Esophagus muscularis mucosa (tissue), 4 donors: ENCODE measurements around the gene CATSPERD. TPM values are rescaled to one million over a fixed set of nuclear protein-coding genes. Genes with fewer than 3 reads are reported as not detected.

Experiments
- DNase-seq: peaks from one replicate; pipeline ENCODE4 v3.0.0-alpha.2; 2017; ENCODE audit errors: extremely low spot score
- H3K27ac ChIP-seq, 4 donors: fragments of 200-600 bp; sonication (generic); replicated peaks in 1 of 4; 1 replicate in 3 of 4; 2 replicates in 1 of 4; pipeline ENCODE4 v1.5.1; 2016 to 2019; ENCODE audit warnings: mild to moderate bottlenecking in 1 of 4
- H3K27me3 ChIP-seq, 4 donors: fragments of 200-600 bp; sonication (generic); one replicate each; pipeline versions ENCODE4 v1.5.1 to v1.6.0; 2016 to 2019
- H3K36me3 ChIP-seq, 4 donors: fragments of 200-600 bp; sonication (generic); one replicate each; pipeline ENCODE4 v1.5.1; 2016 to 2019
- H3K4me1 ChIP-seq, 4 donors: fragments of 200-600 bp; sonication (generic); one replicate each; pipeline ENCODE4 v1.5.1; 2016 to 2019
- H3K4me3 ChIP-seq, 4 donors: fragments of 200-600 bp; sonication (generic); 1 replicate in 2 of 4; 2 replicates in 2 of 4; pipeline ENCODE4 v1.5.1; 2016 to 2019; ENCODE audit warnings: mild to moderate bottlenecking in 4 of 4, moderate library complexity in 1 of 4
- H3K9me3 ChIP-seq, 4 donors: fragments of 200-600 bp; sonication (generic); 1 replicate in 3 of 4; 2 replicates in 1 of 4; pipeline ENCODE4 v1.5.1; 2016 to 2019
- CTCF ChIP-seq, 3 experiments: fragments of 200-600 bp in 2 of 3; fragments of 450-650 bp in 1 of 3; sonication (generic) in 2 of 3; IDR thresholded peaks; one replicate each; pipeline ENCODE4 v1.5.1; 2017 to 2019; ENCODE audit warnings: antibody characterized with exemption in 3 of 3, mild to moderate bottlenecking in 2 of 3, moderate library complexity in 1 of 3
- EP300 ChIP-seq: sonication (generic); formaldehyde crosslinking; IDR thresholded peaks from one replicate; pipeline ENCODE4 v1.6.1; 2017; ENCODE audit warnings: antibody characterized with exemption
- POLR2A ChIP-seq: fragments of 450-650 bp; IDR thresholded peaks from one replicate; pipeline ENCODE4 v1.6.1; 2017; ENCODE audit warnings: antibody characterized with exemption, moderate library complexity, mild to moderate bottlenecking, low read depth
- POLR2AphosphoS5 ChIP-seq, 2 donors: sonication (generic); formaldehyde crosslinking; IDR thresholded peaks; one replicate each; pipeline ENCODE4 v1.6.1; 2017; ENCODE audit warnings: antibody characterized with exemption in 2 of 2
- WGBS: methylation state at CpG from one replicate; pipeline ENCODE4 v1.1.5; 2018; 5-methylcytosine and 5-hydroxymethylcytosine counted together
- intact Hi-C: fragments of 100-400 bp; cut with DNase I; formaldehyde crosslinking; loops from one replicate; pipeline ENCODE4 v1.15.1; 2023
- total RNA-seq, 4 donors: library from RNA; depleted of rRNA; stranded (reverse); fragments of >200 nt; gene quantifications; one replicate each; pipeline versions ENCODE4 v1.1.0 to v1.2.1, GENCODE V29; 2016

CATSPERD gene
- total RNA-seq, 4 donors from 2014 or later = 0.19 TPM; not detected in 3

- Histone ChIP-seq H3K4me3 (no peak overlapping the region), H3K27me3 (no peaks in the 10 kb centered on the region), H3K27ac (no peak overlapping the region), H3K36me3 (peaks cover 39 to 55% (median 48%) of the 10 kb centered on the region in 4 donors), H3K4me1 (peaks cover 22 to 34% (median 24%) of the 10 kb centered on the region in 4 donors), H3K9me3 (no peaks in the 10 kb centered on the region)
- DNase-seq = no peak
- no peak for TF ChIP-seq POLR2AphosphoS5 (IDR thresholded peaks at IDR 0.05)
- no peak for TF ChIP-seq EP300
- no peak for TF ChIP-seq CTCF (IDR thresholded peaks at IDR 0.05)
- no peak for TF ChIP-seq POLR2A
- intact Hi-C loops = no loop called here
- 84% methylated on average over 10 of the region's 10 CpGs for WGBS
Observed at GRCh38 chr19:5714816-5715215, 5.6 kb upstream of the CATSPERD start.

GRCh38 chr19:5717215-5717935, 3.1 kb upstream of the CATSPERD start:
- H3K4me3 ChIP-seq = no peak overlapping the region
- WGBS = 84% methylated on average over 8 of the region's 8 CpGs
- TF ChIP-seq CTCF (IDR thresholded peaks at IDR 0.05) = no peak
- TF ChIP-seq POLR2A = no peak
- no peak for TF ChIP-seq EP300
- TF ChIP-seq POLR2AphosphoS5 (IDR thresholded peaks at IDR 0.05) = no peak
- peaks cover 25 to 42% (median 32%) of the 10 kb centered on the region in 4 donors for H3K4me1 ChIP-seq
- no peak for DNase-seq
- H3K36me3 ChIP-seq = peaks cover 19 to 30% (median 26%) of the 10 kb centered on the region in 4 donors
- H3K27me3 ChIP-seq = no peaks in the 10 kb centered on the region
- no peaks in the 10 kb centered on the region for H3K9me3 ChIP-seq
- intact Hi-C loops = no loop called here
- no peak overlapping the region for H3K27ac ChIP-seq

GRCh38 chr19:5718037-5718578, 2.3 kb upstream of the CATSPERD start:
- peak overlapping the region in 2 of 4 donors; percentile 96 to 97 for H3K4me3 ChIP-seq
- no peaks in the 10 kb centered on the region for H3K27me3 ChIP-seq
- no peak for DNase-seq
- TF ChIP-seq CTCF (IDR thresholded peaks at IDR 0.05) (no peak), POLR2A (no peak), EP300 (no peak), POLR2AphosphoS5 (IDR thresholded peaks at IDR 0.05) (no peak)
- H3K27ac ChIP-seq = peak overlapping the region in 3 of 4 donors; percentile 97 to 98 (median 97)
- intact Hi-C loops = no loop called here
- no peaks in the 10 kb centered on the region for H3K9me3 ChIP-seq
- 70% methylated on average over 14 of the region's 14 CpGs for WGBS
- peaks cover 25 to 42% (median 32%) of the 10 kb centered on the region in 4 donors for H3K4me1 ChIP-seq
- peaks cover 12 to 22% (median 20%) of the 10 kb centered on the region in 4 donors for H3K36me3 ChIP-seq

- Histone ChIP-seq H3K27me3 (no peaks in the 10 kb centered on the region), H3K4me3 (peak overlapping the region; percentile 90 to 97 (median 95)), H3K9me3 (no peaks in the 10 kb centered on the region), H3K27ac (peak overlapping the region; percentile 96 to 98 (median 97)), H3K36me3 (peaks cover 6 to 16% (median 13%) of the 10 kb centered on the region in 4 donors), H3K4me1 (peaks cover 25 to 42% (median 32%) of the 10 kb centered on the region in 4 donors)
- no peak for DNase-seq
- WGBS = 21% methylated on average over 11 of the region's 11 CpGs
- intact Hi-C loops = no loop called here
- TF ChIP-seq CTCF (IDR thresholded peaks at IDR 0.05) (no peak), EP300 (no peak), POLR2A (no peak), POLR2AphosphoS5 (IDR thresholded peaks at IDR 0.05) (no peak)
Observed at GRCh38 chr19:5718579-5719273, 1.7 kb upstream of the CATSPERD start.
